A549 (cell line): Measurements from ENCODE around the gene NMBR. TPM values are rescaled to one million over a fixed set of nuclear protein-coding genes. Genes with fewer than 3 reads are reported as not detected.

Experiments
- ATAC-seq, 2 experiments: fragments of 200-7000 bp in 1 of 2; fragments of >200 bp in 1 of 2; cut with Nextera tagmentation in 1 of 2; cut with Tn5 transposase in 1 of 2; 3 replicates each; pipeline versions ENCODE4 v1.8.0 to v1.9.1; 2018 to 2020; ENCODE audit warnings: mild to moderate bottlenecking in 1 of 2, moderate library complexity in 1 of 2
- CTCF ChIA-PET: fragments of 300-600 bp; sonication (Branson Sonifier 250); formaldehyde crosslinking; extraction: SDS; loops from one replicate; lab custom pipeline; 2021; ENCODE audit warnings: antibody characterized with exemption, inconsistent platforms; lab: Yijun Ruan, JAX
- POLR2A ChIA-PET: fragments of 350-600 bp; formaldehyde crosslinking; extraction: SDS; loops from one replicate; lab custom pipeline; 2021; ENCODE audit warnings: antibody characterized with exemption, inconsistent platforms; lab: Yijun Ruan, JAX
- DNase-seq, 2 experiments: peaks; one replicate each; pipeline versions ENCODE4 v3.0.0 to v3.0.0-alpha.2; 2011 to 2016; ENCODE audit warnings: low read depth in 1 of 2, low spot score in 1 of 2
- FAIRE-seq: peaks from 2 replicates; lab custom pipeline; 2011; peaks lifted over from hg19 to GRCh38; lab: Jason Lieb, UNC
- H3K27ac ChIP-seq, 2 experiments: fragments of >200 bp; sonication (Bioruptor Twin); formaldehyde crosslinking; 3 replicates each; pipeline ENCODE4 v1.5.1; 2016 to 2017
- H3K4me1 ChIP-seq: fragments of >200 bp; sonication (Bioruptor Twin); formaldehyde crosslinking; 3 replicates; pipeline ENCODE4 v1.6.1; 2016
- H3K4me2 ChIP-seq: fragments of >200 bp; sonication (Bioruptor Twin); formaldehyde crosslinking; 3 replicates; pipeline ENCODE4 v1.6.1; 2016
- H3K4me3 ChIP-seq: fragments of >200 bp; sonication (Bioruptor Twin); formaldehyde crosslinking; 3 replicates; pipeline ENCODE4 v1.5.1; 2016
- H3K9me3 ChIP-seq: fragments of >200 bp; sonication (Bioruptor Twin); formaldehyde crosslinking; 3 replicates; pipeline ENCODE4 v1.6.1; 2016
- CBX2 ChIP-seq: fragments of 200-600 bp; sonication (generic); IDR thresholded peaks from 2 replicates; pipeline ENCODE4 v1.6.1; 2016; ENCODE audit warnings: low read depth, mild to moderate bottlenecking, borderline replicate concordance
- CHD4 ChIP-seq: fragments of 200-600 bp; sonication (generic); IDR thresholded peaks from 2 replicates; pipeline ENCODE4 v1.6.1; 2016; ENCODE audit warnings: antibody characterized with exemption, mild to moderate bottlenecking, borderline replicate concordance
- EHF ChIP-seq: fragments of 250-450 bp; sonication (Bioruptor Pico); IDR thresholded peaks from 2 replicates; pipeline ENCODE4 v1.5.0; 2020; ENCODE audit warnings: mild to moderate bottlenecking
- EP300 ChIP-seq, 2 experiments: fragments of >200 bp; sonication (Bioruptor Twin); formaldehyde crosslinking; IDR thresholded peaks; 2 replicates in 1 of 2; 3 replicates in 1 of 2; pipeline ENCODE4 v1.6.1; 2016 to 2017
- ESRRA ChIP-seq: fragments of 150-350 bp; IDR thresholded peaks from 2 replicates; pipeline ENCODE4 v1.6.1; 2014; ENCODE audit warnings: mild to moderate bottlenecking, low read length, borderline replicate concordance
- FOSB ChIP-seq: fragments of 250-450 bp; sonication (Bioruptor Pico); IDR thresholded peaks from 2 replicates; pipeline ENCODE4 v1.5.0; 2020; ENCODE audit warnings: mild to moderate bottlenecking, moderate library complexity
- FOSL2 ChIP-seq, 2 experiments: fragments of 450-650 bp in 1 of 2; fragments of >200 bp in 1 of 2; sonication (Bioruptor Twin) in 1 of 2; formaldehyde crosslinking; IDR thresholded peaks; 2 replicates each; pipeline versions ENCODE4 v1.5.0 to v1.6.1; 2016 to 2020; ENCODE audit warnings: mild to moderate bottlenecking in 1 of 2, moderate library complexity in 1 of 2
- GATA3 ChIP-seq: IDR thresholded peaks from 2 replicates; pipeline ENCODE4 v1.6.1; 2012; ENCODE audit warnings: borderline replicate concordance
- HDAC2 ChIP-seq: fragments of 200-600 bp; sonication (generic); IDR thresholded peaks from 2 replicates; pipeline ENCODE4 v1.6.1; 2016
- HEYL ChIP-seq: fragments of 250-450 bp; sonication (Bioruptor Pico); IDR thresholded peaks from 2 replicates; pipeline ENCODE4 v1.8.0; 2021; ENCODE audit warnings: mild to moderate bottlenecking, moderate library complexity
- HOXA7 ChIP-seq: fragments of 250-450 bp; sonication (Bioruptor Pico); IDR thresholded peaks from 2 replicates; pipeline ENCODE4 v1.5.0; 2020; ENCODE audit warnings: mild to moderate bottlenecking, moderate library complexity
- HOXB13 ChIP-seq: fragments of 250-450 bp; sonication (Bioruptor Pico); IDR thresholded peaks from 2 replicates; pipeline ENCODE4 v1.5.0; 2020; ENCODE audit warnings: low read depth, mild to moderate bottlenecking, moderate library complexity
- JUNB ChIP-seq: fragments of >200 bp; sonication (Bioruptor Twin); formaldehyde crosslinking; IDR thresholded peaks from 2 replicates; pipeline ENCODE4 v1.6.1; 2016
- KDM1A ChIP-seq: fragments of 200-600 bp; sonication (generic); IDR thresholded peaks from 2 replicates; pipeline ENCODE4 v1.6.1; 2016; ENCODE audit warnings: low read depth, mild to moderate bottlenecking
- KDM5A ChIP-seq: fragments of 200-600 bp; sonication (generic); IDR thresholded peaks from 2 replicates; pipeline ENCODE4 v1.6.1; 2016; ENCODE audit warnings: antibody characterized with exemption, mild to moderate bottlenecking
- MAFK ChIP-seq: fragments of 450-650 bp; IDR thresholded peaks from 2 replicates; pipeline ENCODE4 v1.6.1; 2014; ENCODE audit not compliant: partially characterized antibody
- MAZ ChIP-seq: fragments of 150-350 bp; IDR thresholded peaks from 2 replicates; pipeline ENCODE4 v1.6.1; 2014; ENCODE audit warnings: antibody characterized with exemption, low read depth, low read length, borderline replicate concordance
- MYC ChIP-seq: IDR thresholded peaks from 2 replicates; pipeline ENCODE4 v1.6.1; 2012; ENCODE audit warnings: mild to moderate bottlenecking, inconsistent platforms, low read length, improper control_type of control experiment, borderline replicate concordance
- NFE2L2 ChIP-seq: fragments of 150-350 bp; conservative IDR thresholded peaks from 2 replicates; pipeline ENCODE4 v1.6.1; 2014; ENCODE audit warnings: low read length
- NPAS2 ChIP-seq: fragments of 250-450 bp; sonication (Bioruptor Pico); IDR thresholded peaks from 2 replicates; pipeline ENCODE4 v1.8.0; 2022; ENCODE audit warnings: mild to moderate bottlenecking, moderate library complexity, borderline replicate concordance
- POLR2A ChIP-seq: IDR thresholded peaks from 2 replicates; pipeline ENCODE4 v1.6.1; 2012; ENCODE audit warnings: mild to moderate bottlenecking, low read length
- POLR2AphosphoS2 ChIP-seq: conservative IDR thresholded peaks from 2 replicates; pipeline ENCODE4 v1.6.1; 2012; ENCODE audit warnings: low read length, improper control_type of control experiment, inconsistent platforms
- RFX5 ChIP-seq: fragments of 450-650 bp; IDR thresholded peaks from 2 replicates; pipeline ENCODE4 v1.7.1; 2014; ENCODE audit warnings: antibody characterized with exemption, mild to moderate bottlenecking, moderate library complexity
- RNF2 ChIP-seq: fragments of 200-600 bp; sonication (generic); IDR thresholded peaks from 2 replicates; pipeline ENCODE4 v1.6.1; 2016; ENCODE audit warnings: low read depth, mild to moderate bottlenecking, antibody characterized with exemption, moderate library complexity, borderline replicate concordance
- SMC3 ChIP-seq: fragments of >200 bp; sonication (Bioruptor Twin); formaldehyde crosslinking; IDR thresholded peaks from 3 replicates; pipeline ENCODE4 v1.6.1; 2018; ENCODE audit warnings: inconsistent platforms
- TFCP2L1 ChIP-seq: fragments of 250-450 bp; sonication (Bioruptor Pico); IDR thresholded peaks from 2 replicates; pipeline ENCODE4 v1.5.0; 2021; ENCODE audit warnings: mild to moderate bottlenecking
- TP53 ChIP-seq: fragments of 250-450 bp; sonication (Bioruptor Pico); IDR thresholded peaks from 2 replicates; pipeline ENCODE4 v1.5.0; 2021; ENCODE audit warnings: mild to moderate bottlenecking, moderate library complexity
- ZC3H11A ChIP-seq: fragments of 450-650 bp; IDR thresholded peaks from 2 replicates; pipeline ENCODE4 v1.6.1; 2014; ENCODE audit warnings: antibody characterized with exemption, mild to moderate bottlenecking
- ZFP36 ChIP-seq: fragments of 450-650 bp; IDR thresholded peaks from 2 replicates; pipeline ENCODE4 v1.6.1; 2014; ENCODE audit warnings: borderline replicate concordance; ENCODE audit not compliant: partially characterized antibody
- ZSCAN20 ChIP-seq: fragments of 250-450 bp; sonication (Bioruptor Pico); IDR thresholded peaks from 2 replicates; pipeline ENCODE4 v1.8.0; 2022; ENCODE audit warnings: mild to moderate bottlenecking, moderate library complexity
- WGBS: methylation state at CpG from one replicate; pipeline ENCODE4 v1.1.6; 2017; ENCODE audit errors: missing lambda C conversion rate; 5-methylcytosine and 5-hydroxymethylcytosine counted together
- polyA plus RNA-seq, 4 experiments: library from polyadenylated mRNA; depleted of rRNA in 3 of 4; stranded (reverse); fragments of >200 nt; fragmentation: RNase III in 1 of 4; extraction: RNeasy Plus Mini Kit Qiagen cat#74134 plus additional on column Dnase treatment in 1 of 4; gene quantifications; 2 replicates in 3 of 4; 3 replicates in 1 of 4; pipeline ENCODE4 v1.2.3, GENCODE V29; 2011 to 2017
- TF ChIP-seq, protein P1 (sequence below): IDR thresholded peaks from 2 replicates; pipeline ENCODE4 v1.6.1; 2012; ENCODE audit warnings: low read depth, borderline replicate concordance
- TF ChIP-seq, protein P2 (sequence below): IDR thresholded peaks from 2 replicates; pipeline ENCODE4 v1.6.1; 2012
- TF ChIP-seq, protein P3 (sequence below): fragments of 450-650 bp; IDR thresholded peaks from 2 replicates; pipeline ENCODE4 v1.6.1; 2014; ENCODE audit warnings: antibody characterized with exemption

The NMBR gene
- polyA plus RNA-seq, 2 of the 4 experiments (the other 2 are of a cell fraction), result not detected

DNA sequence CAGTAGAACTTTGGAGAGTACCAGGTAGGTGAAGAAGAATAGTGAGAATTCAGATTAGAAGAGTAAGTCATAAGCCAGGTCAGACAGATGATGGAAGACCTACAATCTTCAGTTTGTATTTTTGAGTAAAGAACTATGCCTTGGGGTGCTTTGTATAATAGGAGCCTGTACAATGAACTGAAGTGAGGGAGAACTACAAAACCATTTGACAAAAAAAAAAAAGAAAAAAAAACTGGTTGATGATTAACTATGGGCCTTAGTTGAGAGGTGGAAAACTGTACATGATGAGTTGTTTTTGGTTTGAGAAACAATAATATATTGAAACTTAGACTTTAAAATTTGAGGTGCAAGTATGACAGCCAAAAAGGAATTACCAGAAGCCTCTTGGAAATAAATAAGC lies 25.8 kb upstream of the NMBR start:
- DNase-seq, result no peak
- no peak overlapping the region for H3K4me2 ChIP-seq
- ATAC-seq, result no peak
- peaks cover 21% of the 10 kb centered on the region; the same call in 2 of the 3 replicates for H3K4me1 ChIP-seq
- no peak overlapping the region for H3K4me3 ChIP-seq
- no peaks in the 10 kb centered on the region for H3K9me3 ChIP-seq
- FAIRE-seq, result no peak
- TF ChIP-seq FOSL2 (IDR thresholded peaks at IDR 0.05) (no peak), FOSL2 (CRISPR knock-in tag; IDR thresholded peaks at IDR 0.05) (no peak), TFCP2L1 (CRISPR knock-in tag) (no peak), CHD4 (no peak), NFE2L2 (no peak), POLR2AphosphoS2 (no peak), HOXB13 (CRISPR knock-in tag) (no peak), SMC3 (no peak), MAFK (no peak), ZC3H11A (no peak), EHF (CRISPR knock-in tag) (no peak)
- POLR2A ChIA-PET, result no interaction called here
- H3K27ac ChIP-seq, result no peak overlapping the region
- CTCF ChIA-PET, result no interaction called here

DNA sequence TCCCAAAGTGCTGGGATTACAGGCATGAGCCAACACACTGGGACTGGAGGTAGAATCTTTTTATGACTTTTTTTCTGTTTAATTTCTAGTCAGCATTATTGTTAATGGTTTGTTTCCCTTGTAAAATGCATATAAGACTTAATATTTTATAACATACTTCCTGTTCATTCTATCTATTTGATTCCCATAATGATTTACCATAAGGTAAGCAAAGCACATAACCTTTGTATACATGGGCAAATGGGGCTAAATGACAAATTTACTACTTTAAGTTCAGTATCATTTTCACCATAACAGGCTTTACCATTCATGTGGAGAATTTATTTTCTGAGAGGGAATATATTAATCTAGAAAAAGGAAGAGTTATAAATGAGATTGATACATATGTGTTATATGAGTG lies 24.4 kb upstream of the NMBR start:
- ATAC-seq, result no peak; a peak in 1 of 6 replicates
- H3K4me1 ChIP-seq, result peaks cover 32% of the 10 kb centered on the region; the same call in 2 of the 3 replicates
- H3K27ac ChIP-seq, result no peak overlapping the region
- no peak overlapping the region for H3K4me3 ChIP-seq
- no peak for DNase-seq
- ChIA-PET CTCF (interaction anchor here (1.3 kb wide), 1 partner anchor 15 kb away, joined by 4 read pairs; no protein-coding TSS in a partner anchor), POLR2A (no interaction called here)
- H3K9me3 ChIP-seq, result no peaks in the 10 kb centered on the region
- peak overlapping the region; percentile 28; the same call in 2 of the 3 replicates for H3K4me2 ChIP-seq
- FAIRE-seq, result no peak
- TF ChIP-seq KDM5A (no peak), HEYL (no peak), HOXA7 (CRISPR knock-in tag) (no peak), EP300 (IDR thresholded peaks at IDR 0.05) (no peak), RNF2 (no peak), POLR2AphosphoS2 (no peak), KDM1A (no peak), NPAS2 (CRISPR knock-in tag) (no peak), TP53 (CRISPR knock-in tag) (no peak), ESRRA (no peak), RFX5 (no peak), TFCP2L1 (CRISPR knock-in tag) (no peak), ZFP36 (no peak), FOSB (CRISPR knock-in tag) (no peak), CBX2 (no peak), POLR2A (no peak), GATA3 (no peak), HDAC2 (no peak)
- TF ChIP-seq, protein P1, sequence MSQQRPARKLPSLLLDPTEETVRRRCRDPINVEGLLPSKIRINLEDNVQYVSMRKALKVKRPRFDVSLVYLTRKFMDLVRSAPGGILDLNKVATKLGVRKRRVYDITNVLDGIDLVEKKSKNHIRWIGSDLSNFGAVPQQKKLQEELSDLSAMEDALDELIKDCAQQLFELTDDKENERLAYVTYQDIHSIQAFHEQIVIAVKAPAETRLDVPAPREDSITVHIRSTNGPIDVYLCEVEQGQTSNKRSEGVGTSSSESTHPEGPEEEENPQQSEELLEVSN, result no peak
- TF ChIP-seq, protein P2, sequence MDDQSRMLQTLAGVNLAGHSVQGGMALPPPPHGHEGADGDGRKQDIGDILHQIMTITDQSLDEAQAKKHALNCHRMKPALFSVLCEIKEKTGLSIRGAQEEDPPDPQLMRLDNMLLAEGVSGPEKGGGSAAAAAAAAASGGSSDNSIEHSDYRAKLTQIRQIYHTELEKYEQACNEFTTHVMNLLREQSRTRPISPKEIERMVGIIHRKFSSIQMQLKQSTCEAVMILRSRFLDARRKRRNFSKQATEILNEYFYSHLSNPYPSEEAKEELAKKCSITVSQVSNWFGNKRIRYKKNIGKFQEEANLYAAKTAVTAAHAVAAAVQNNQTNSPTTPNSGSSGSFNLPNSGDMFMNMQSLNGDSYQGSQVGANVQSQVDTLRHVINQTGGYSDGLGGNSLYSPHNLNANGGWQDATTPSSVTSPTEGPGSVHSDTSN, result no peak

DNA sequence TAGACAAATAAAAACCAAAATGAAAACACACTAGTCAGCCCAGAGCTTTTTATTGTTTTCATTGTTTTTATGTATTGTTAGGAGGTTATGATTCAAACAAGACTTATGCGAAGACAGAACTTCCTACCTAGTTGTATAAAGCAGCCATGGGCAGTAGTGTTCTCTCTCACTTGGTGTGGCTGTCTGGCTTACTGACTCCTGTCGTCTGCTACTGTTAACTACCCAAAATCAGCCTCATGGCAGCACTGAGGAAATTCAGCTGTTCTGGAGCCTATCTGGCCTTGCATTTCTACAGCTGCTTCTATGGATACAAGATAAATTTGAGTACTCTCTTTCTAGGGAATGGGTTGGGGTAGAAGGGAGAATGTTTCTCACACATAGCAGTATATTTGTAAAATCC lies 20.6 kb upstream of the NMBR start:
- ChIA-PET CTCF (no interaction called here), POLR2A (no interaction called here)
- no peak overlapping the region for H3K4me3 ChIP-seq
- peaks cover 37% of the 10 kb centered on the region for H3K4me1 ChIP-seq
- FAIRE-seq (no peak), DNase-seq (no peak)
- H3K27ac ChIP-seq, result no peak overlapping the region
- 0 out of 3 replicates have a peak overlapping the region, but pooled peaks have one; percentile 19 for H3K4me2 ChIP-seq
- TF ChIP-seq, protein P3, sequence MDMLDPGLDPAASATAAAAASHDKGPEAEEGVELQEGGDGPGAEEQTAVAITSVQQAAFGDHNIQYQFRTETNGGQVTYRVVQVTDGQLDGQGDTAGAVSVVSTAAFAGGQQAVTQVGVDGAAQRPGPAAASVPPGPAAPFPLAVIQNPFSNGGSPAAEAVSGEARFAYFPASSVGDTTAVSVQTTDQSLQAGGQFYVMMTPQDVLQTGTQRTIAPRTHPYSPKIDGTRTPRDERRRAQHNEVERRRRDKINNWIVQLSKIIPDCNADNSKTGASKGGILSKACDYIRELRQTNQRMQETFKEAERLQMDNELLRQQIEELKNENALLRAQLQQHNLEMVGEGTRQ, result no peak
- no peak for TF ChIP-seq MAZ
- TF ChIP-seq ZC3H11A, result no peak
- no peak for TF ChIP-seq JUNB
- no peak for TF ChIP-seq ZSCAN20
- TF ChIP-seq GATA3, result no peak
- no peak for TF ChIP-seq TFCP2L1 (CRISPR knock-in tag)
- TF ChIP-seq MYC, result no peak
- no peak for TF ChIP-seq KDM5A
- TF ChIP-seq, all 56 proteins: peak for 0
- ATAC-seq, result peak in 1 of 2 experiments; percentile 57; a peak in 2 of 6 replicates
- 78% methylated on average over 2 of the region's 2 CpGs for WGBS
- no peaks in the 10 kb centered on the region for H3K9me3 ChIP-seq
